ENCODE data around the gene SH3PXD2B. TPM values are rescaled to one million over a fixed set of nuclear protein-coding genes. Genes with fewer than 3 reads are reported as not detected.
A peak's percentile ranks its signal among the peaks of the same experiment; 100 is the strongest.

The SH3PXD2B gene
- 40.1 and 41.6 TPM in 2 replicates for polyA plus RNA-seq (2013)

- H3K27ac ChIP-seq (ENCODE audit: low read depth, low read length), result peak within 1 kb of the TSS; percentile 86
- peak within 1 kb of the TSS; percentile 70 for H4K8ac ChIP-seq (ENCODE audit: low read depth, low read length)
- DNase-seq, result peak; percentile 61 to 75
- peak within 1 kb of the TSS; percentile 85 for H2AFZ ChIP-seq (ENCODE audit: insufficient read depth, low read length, poor library complexity)
- H3K27me3 ChIP-seq (ENCODE audit: insufficient read depth, low read length), result no peaks in the 10 kb centered on the region
- H3K79me1 ChIP-seq (ENCODE audit: low read length), result peaks cover 25% of the 10 kb centered on the region
- peak within 1 kb of the TSS; percentile 14 for H2AK5ac ChIP-seq (ENCODE audit: low read length)
- H3K14ac ChIP-seq (ENCODE audit: low read length), result peak within 1 kb of the TSS; percentile 96
- H3K18ac ChIP-seq (ENCODE audit: low read length), result peak within 1 kb of the TSS; percentile 97
- no CpG with 5 or more reads among the region's 89 CpGs for WGBS (ENCODE audit: extremely low coverage, insufficient coverage, insufficient read length)
- H3K4me1 ChIP-seq (ENCODE audit: control insufficient read depth in 1 of 2, insufficient read depth in 2 of 2, low read length in 2 of 2), result peaks cover 20 to 32% of the 10 kb centered on the region in 2 experiments
- H2BK12ac ChIP-seq (ENCODE audit: low read length), result peak within 1 kb of the TSS; percentile 53
- no peak within 1 kb of the TSS for H3K23ac ChIP-seq (ENCODE audit: low read length)
- no peaks in the 10 kb centered on the region for H3K9me3 ChIP-seq (ENCODE audit: insufficient read depth, low read depth, low read length)
- H3K4ac ChIP-seq (ENCODE audit: low read depth, low read length), result peak within 1 kb of the TSS; percentile 87
- H3K9ac ChIP-seq (ENCODE audit: low read length), result peak within 1 kb of the TSS; percentile 98
- H4K12ac ChIP-seq (ENCODE audit: low read depth, low read length), result peak within 1 kb of the TSS; percentile 90
- H2BK5ac ChIP-seq (ENCODE audit: low read depth, low read length, poor library complexity), result peak within 1 kb of the TSS; percentile 73
- peaks cover 0 to 7% of the 10 kb centered on the region in 2 experiments for H3K36me3 ChIP-seq (ENCODE audit: control insufficient read depth in 1 of 2, insufficient read depth in 2 of 2, low read length in 2 of 2)
- H3K79me2 ChIP-seq (ENCODE audit: control insufficient read depth, insufficient read depth, low read length, poor library complexity), result peaks cover 9% of the 10 kb centered on the region
- peak within 1 kb of the TSS; percentile 84 for H3K4me2 ChIP-seq (ENCODE audit: low read length)
- peak within 1 kb of the TSS; percentile 94 for H3K4me3 ChIP-seq (ENCODE audit: low read depth, low read length)
- H4K91ac ChIP-seq (ENCODE audit: low read depth, low read length), result peak within 1 kb of the TSS; percentile 93
- peak within 1 kb of the TSS; percentile 75 for H2BK120ac ChIP-seq (ENCODE audit: insufficient read depth, low read length, poor library complexity)
Observed at GRCh38 chr5:172454358-172455086, at the start of gene SH3PXD2B. Gene SH3PXD2B (minus strand): TSS chr5:172454525. CDS start chr5:172454352, 173 bp downstream.

DNA sequence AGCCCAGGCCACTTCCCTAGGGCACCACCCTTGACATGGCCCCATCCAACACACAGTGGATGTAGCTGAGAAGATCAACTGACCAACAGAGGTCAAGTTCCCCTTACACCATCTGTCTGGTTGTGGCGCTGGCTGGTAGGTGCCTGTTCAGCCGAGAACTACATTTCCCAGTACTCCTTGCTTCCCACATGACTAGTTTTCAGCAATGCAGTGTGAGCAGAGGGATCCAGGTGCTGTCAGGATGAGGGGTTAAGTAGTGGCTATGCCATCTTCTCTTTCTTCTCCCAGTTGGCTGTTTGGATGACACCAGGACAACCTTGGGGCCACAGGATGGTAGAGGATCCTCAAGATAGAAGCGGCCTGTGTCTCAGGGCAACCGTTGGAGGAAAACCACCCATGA is 48.6 kb upstream of the SH3PXD2B start:
- H2AK5ac ChIP-seq (ENCODE audit: low read length), result no peak overlapping the region
- H3K23ac ChIP-seq (ENCODE audit: low read length), result no peak overlapping the region
- H3K18ac ChIP-seq (ENCODE audit: low read length), result no peak overlapping the region
- DNase-seq, result peak in 1 of 2 donors; percentile 37
- no peaks in the 10 kb centered on the region for H3K36me3 ChIP-seq (ENCODE audit: control insufficient read depth in 1 of 2, insufficient read depth in 2 of 2, low read length in 2 of 2)
- no peaks in the 10 kb centered on the region for H3K4me1 ChIP-seq (ENCODE audit: control insufficient read depth in 1 of 2, insufficient read depth in 2 of 2, low read length in 2 of 2)
- no peak overlapping the region for H3K4ac ChIP-seq (ENCODE audit: low read depth, low read length)
- no peaks in the 10 kb centered on the region for H3K79me1 ChIP-seq (ENCODE audit: low read length)
- H3K14ac ChIP-seq (ENCODE audit: low read length), result no peak overlapping the region
- H3K4me3 ChIP-seq (ENCODE audit: low read depth, low read length), result no peak overlapping the region
- H4K8ac ChIP-seq (ENCODE audit: low read depth, low read length), result no peak overlapping the region
- no CpG with 5 or more reads among the region's 4 CpGs for WGBS (ENCODE audit: extremely low coverage, insufficient coverage, insufficient read length)
- no peak overlapping the region for H3K27ac ChIP-seq (ENCODE audit: low read depth, low read length)
- no peak overlapping the region for H4K91ac ChIP-seq (ENCODE audit: low read depth, low read length)
- H2BK5ac ChIP-seq (ENCODE audit: low read depth, low read length, poor library complexity), result no peak overlapping the region
- H2BK12ac ChIP-seq (ENCODE audit: low read length), result no peak overlapping the region
- H3K9ac ChIP-seq (ENCODE audit: low read length), result no peak overlapping the region
- H4K12ac ChIP-seq (ENCODE audit: low read depth, low read length), result no peak overlapping the region
- H2AFZ ChIP-seq (ENCODE audit: insufficient read depth, low read length, poor library complexity), result no peak overlapping the region
- H3K79me2 ChIP-seq (ENCODE audit: control insufficient read depth, insufficient read depth, low read length, poor library complexity), result no peaks in the 10 kb centered on the region
- no peaks in the 10 kb centered on the region for H3K9me3 ChIP-seq (ENCODE audit: insufficient read depth, low read depth, low read length)
- no peak overlapping the region for H2BK120ac ChIP-seq (ENCODE audit: insufficient read depth, low read length, poor library complexity)
- H3K4me2 ChIP-seq (ENCODE audit: low read length), result no peak overlapping the region
- no peaks in the 10 kb centered on the region for H3K27me3 ChIP-seq (ENCODE audit: insufficient read depth, low read length)

GRCh38 chr5:172502410-172502809 is 48.1 kb upstream of the SH3PXD2B start:
- no CpG with 5 or more reads among the region's 8 CpGs for WGBS (ENCODE audit: extremely low coverage, insufficient coverage, insufficient read length)
- H4K8ac ChIP-seq (ENCODE audit: low read depth, low read length), result no peak overlapping the region
- H3K4ac ChIP-seq (ENCODE audit: low read depth, low read length), result no peak overlapping the region
- H2BK120ac ChIP-seq (ENCODE audit: insufficient read depth, low read length, poor library complexity), result no peak overlapping the region
- no peaks in the 10 kb centered on the region for H3K36me3 ChIP-seq (ENCODE audit: control insufficient read depth in 1 of 2, insufficient read depth in 2 of 2, low read length in 2 of 2)
- no peaks in the 10 kb centered on the region for H3K79me1 ChIP-seq (ENCODE audit: low read length)
- no peak overlapping the region for H3K18ac ChIP-seq (ENCODE audit: low read length)
- no peaks in the 10 kb centered on the region for H3K27me3 ChIP-seq (ENCODE audit: insufficient read depth, low read length)
- H4K91ac ChIP-seq (ENCODE audit: low read depth, low read length), result no peak overlapping the region
- H3K14ac ChIP-seq (ENCODE audit: low read length), result no peak overlapping the region
- no peaks in the 10 kb centered on the region for H3K79me2 ChIP-seq (ENCODE audit: control insufficient read depth, insufficient read depth, low read length, poor library complexity)
- H3K9ac ChIP-seq (ENCODE audit: low read length), result no peak overlapping the region
- no peaks in the 10 kb centered on the region for H3K4me1 ChIP-seq (ENCODE audit: control insufficient read depth in 1 of 2, insufficient read depth in 2 of 2, low read length in 2 of 2)
- H3K23ac ChIP-seq (ENCODE audit: low read length), result no peak overlapping the region
- DNase-seq, result no peak
- H3K9me3 ChIP-seq (ENCODE audit: insufficient read depth, low read depth, low read length), result no peaks in the 10 kb centered on the region
- no peak overlapping the region for H3K4me2 ChIP-seq (ENCODE audit: low read length)
- no peak overlapping the region for H3K27ac ChIP-seq (ENCODE audit: low read depth, low read length)
- no peak overlapping the region for H4K12ac ChIP-seq (ENCODE audit: low read depth, low read length)
- no peak overlapping the region for H2BK5ac ChIP-seq (ENCODE audit: low read depth, low read length, poor library complexity)
- no peak overlapping the region for H2AK5ac ChIP-seq (ENCODE audit: low read length)
- H3K4me3 ChIP-seq (ENCODE audit: low read depth, low read length), result no peak overlapping the region
- H2BK12ac ChIP-seq (ENCODE audit: low read length), result no peak overlapping the region
- no peak overlapping the region for H2AFZ ChIP-seq (ENCODE audit: insufficient read depth, low read length, poor library complexity)

DNA sequence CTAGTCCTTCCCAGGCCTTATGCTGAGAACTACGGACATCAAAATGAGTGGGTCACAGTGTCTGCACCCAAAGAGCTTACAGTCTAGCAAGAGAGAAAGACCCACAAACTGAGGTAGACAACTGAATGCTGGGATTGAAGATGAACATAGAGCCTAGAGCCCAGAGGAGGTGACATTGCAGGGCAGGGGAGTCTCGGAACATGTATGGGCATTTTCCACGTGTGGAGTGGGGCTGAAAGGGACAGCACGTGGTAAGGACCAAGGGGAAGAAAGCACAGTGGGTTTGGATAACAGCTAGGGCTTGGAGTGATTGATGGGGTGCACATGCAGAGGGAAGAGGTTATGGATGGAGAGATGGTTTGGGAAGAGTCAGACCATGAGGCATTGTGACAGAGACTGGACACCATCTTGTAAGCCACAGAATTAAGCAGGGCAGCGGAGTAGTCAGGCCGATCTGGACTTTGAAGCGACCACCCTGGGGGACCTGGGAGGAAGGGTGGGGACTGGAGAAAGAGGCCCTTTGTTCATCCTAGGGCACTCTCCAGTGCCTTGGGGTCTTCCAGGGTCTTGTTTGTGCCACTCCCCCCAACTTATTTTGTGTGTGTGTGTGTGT is 47.5 kb upstream of the SH3PXD2B start:
- H3K4ac ChIP-seq (ENCODE audit: low read depth, low read length), result no peak overlapping the region

More for the DNA sequence above, 47.5 kb upstream of the SH3PXD2B start:
- H3K79me1 ChIP-seq (ENCODE audit: low read length), result no peaks in the 10 kb centered on the region
- H2BK12ac ChIP-seq (ENCODE audit: low read length), result no peak overlapping the region
- H2BK5ac ChIP-seq (ENCODE audit: low read depth, low read length, poor library complexity), result no peak overlapping the region
- no peaks in the 10 kb centered on the region for H3K36me3 ChIP-seq (ENCODE audit: control insufficient read depth in 1 of 2, insufficient read depth in 2 of 2, low read length in 2 of 2)
- H3K27ac ChIP-seq (ENCODE audit: low read depth, low read length), result no peak overlapping the region
- no peak overlapping the region for H3K4me2 ChIP-seq (ENCODE audit: low read length)
- H4K91ac ChIP-seq (ENCODE audit: low read depth, low read length), result no peak overlapping the region
- no peak overlapping the region for H2BK120ac ChIP-seq (ENCODE audit: insufficient read depth, low read length, poor library complexity)
- H3K4me1 ChIP-seq (ENCODE audit: control insufficient read depth in 1 of 2, insufficient read depth in 2 of 2, low read length in 2 of 2), result no peaks in the 10 kb centered on the region
- no peaks in the 10 kb centered on the region for H3K9me3 ChIP-seq (ENCODE audit: insufficient read depth, low read depth, low read length)
- no CpG with 5 or more reads among the region's 7 CpGs for WGBS (ENCODE audit: extremely low coverage, insufficient coverage, insufficient read length)
- no peak overlapping the region for H4K12ac ChIP-seq (ENCODE audit: low read depth, low read length)
- no peaks in the 10 kb centered on the region for H3K27me3 ChIP-seq (ENCODE audit: insufficient read depth, low read length)
- no peak overlapping the region for H3K4me3 ChIP-seq (ENCODE audit: low read depth, low read length)
- no peak overlapping the region for H3K14ac ChIP-seq (ENCODE audit: low read length)
- no peaks in the 10 kb centered on the region for H3K79me2 ChIP-seq (ENCODE audit: control insufficient read depth, insufficient read depth, low read length, poor library complexity)
- no peak overlapping the region for H2AFZ ChIP-seq (ENCODE audit: insufficient read depth, low read length, poor library complexity)
- no peak overlapping the region for H2AK5ac ChIP-seq (ENCODE audit: low read length)
- no peak for DNase-seq
- H4K8ac ChIP-seq (ENCODE audit: low read depth, low read length), result no peak overlapping the region
- no peak overlapping the region for H3K9ac ChIP-seq (ENCODE audit: low read length)
- H3K23ac ChIP-seq (ENCODE audit: low read length), result no peak overlapping the region
- H3K18ac ChIP-seq (ENCODE audit: low read length), result no peak overlapping the region
